ENCODE data around the gene IDUA. TPM values are rescaled to one million over a fixed set of nuclear protein-coding genes. Genes with fewer than 3 reads are reported as not detected.
A peak's percentile ranks its signal among the peaks of the same experiment; 100 is the strongest.
"Not testable (repeated sequence)": the region's sequence is repeated elsewhere in the genome, so short reads cannot be mapped to it uniquely, and the experiment has no call there.

Gene IDUA
- 4.8 and 9.5 TPM in 2 replicates for total RNA-seq

GRCh38 chr4:986879-987623 lies at the start of gene IDUA:
TSS of gene IDUA (plus strand) at chr4:987044. CDS start at chr4:987085, 41 bp downstream.
- DNase-seq (ENCODE audit: low read depth in 2 of 2): peak; percentile 77 to 86

GRCh38 chr4:939508-939907 lies 47.3 kb upstream of the IDUA start:
- not testable (repeated sequence) for DNase-seq (ENCODE audit: low read depth in 2 of 2)

- DNase-seq (ENCODE audit: low read depth in 2 of 2): no peak
Measured at GRCh38 chr4:945274-946102, 41.4 kb upstream of the IDUA start.

DNA sequence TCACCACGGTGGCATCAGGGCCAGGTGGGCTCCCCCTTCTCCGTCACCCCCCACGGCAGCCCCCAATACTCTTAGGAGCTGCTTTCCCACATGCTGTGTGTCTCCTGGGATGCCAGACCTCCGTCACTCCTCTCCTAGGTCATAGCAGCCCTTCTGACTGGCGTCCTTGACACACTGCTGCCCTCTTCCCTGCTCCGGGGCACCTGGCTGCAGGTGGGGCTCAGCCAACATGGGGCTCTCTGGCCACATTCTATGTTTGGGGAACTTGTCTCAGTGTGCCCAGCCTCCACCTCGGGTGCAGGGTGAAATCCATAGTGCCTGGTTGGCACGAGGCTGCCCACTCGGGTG lies 40.8 kb upstream of the IDUA start:
- no peak for DNase-seq (ENCODE audit: low read depth in 2 of 2)

DNA sequence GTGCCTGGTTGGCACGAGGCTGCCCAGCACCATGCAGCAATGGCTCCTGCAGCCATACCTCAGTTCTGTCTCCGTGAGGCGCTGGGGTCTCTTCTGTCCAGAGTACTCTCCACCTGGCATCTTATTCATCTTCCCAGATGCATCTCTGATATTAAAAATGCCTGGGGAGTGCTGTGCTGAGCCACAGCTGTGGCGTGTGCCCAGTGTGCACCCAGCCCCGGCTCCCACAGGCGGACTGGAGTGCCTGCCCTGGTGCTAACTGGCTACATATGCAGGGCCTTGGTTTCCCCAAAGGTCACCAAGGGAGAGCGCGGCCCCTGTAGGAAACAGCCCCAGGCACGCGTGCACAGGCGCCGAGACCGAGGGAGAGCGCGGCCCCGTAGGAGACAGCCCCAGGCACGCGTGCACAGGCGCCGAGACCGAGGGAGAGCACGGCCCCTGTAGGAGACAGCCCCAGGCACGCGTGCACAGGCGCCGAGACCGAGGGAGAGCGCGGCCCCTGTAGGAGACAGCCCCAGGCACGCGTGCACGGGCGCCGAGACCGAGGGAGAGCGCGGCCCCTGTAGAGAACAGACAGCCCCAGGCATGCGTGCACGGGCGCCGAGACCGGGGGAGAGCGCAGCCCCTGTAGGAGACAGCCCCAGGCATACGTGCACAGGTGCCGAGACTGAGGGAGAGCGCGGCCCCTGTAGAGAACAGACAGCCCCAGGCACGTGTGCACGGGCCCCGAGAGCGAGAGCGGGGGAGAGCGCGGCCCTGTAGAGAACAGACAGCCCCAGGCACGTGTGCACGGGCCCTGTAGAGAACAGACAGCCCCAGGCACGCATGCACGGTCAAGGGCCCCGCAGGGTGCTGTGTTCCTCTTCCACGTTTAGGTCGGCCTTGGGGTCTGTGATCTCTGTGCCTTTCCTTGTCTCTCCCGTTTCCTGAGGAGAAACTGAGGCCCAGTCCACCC lies 40.0 kb upstream of the IDUA start:
- DNase-seq (ENCODE audit: low read depth in 2 of 2): no peak

DNA sequence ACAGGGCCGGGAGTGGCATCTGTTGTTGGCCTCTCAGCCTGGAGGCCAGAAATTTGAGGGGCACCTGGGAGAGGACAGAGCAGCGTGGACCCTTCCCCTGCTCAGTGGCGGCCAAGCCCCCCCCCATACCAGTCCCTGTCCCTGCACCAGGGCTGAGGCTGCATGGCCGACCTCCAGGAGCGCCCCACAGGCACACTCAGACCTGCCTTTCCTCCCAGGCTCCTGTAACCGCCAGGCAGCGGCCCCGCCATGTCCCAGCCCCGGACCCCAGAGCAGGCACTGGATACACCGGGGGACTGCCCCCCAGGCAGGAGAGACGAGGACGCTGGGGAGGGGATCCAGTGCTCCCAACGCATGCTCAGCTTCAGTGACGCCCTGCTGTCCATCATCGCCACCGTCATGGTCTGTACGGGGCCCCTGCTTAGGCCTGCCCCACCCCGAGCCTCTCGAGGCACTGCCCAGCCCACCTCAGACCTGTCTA lies 39.3 kb upstream of the IDUA start:
- DNase-seq (ENCODE audit: low read depth in 2 of 2): no peak

DNA sequence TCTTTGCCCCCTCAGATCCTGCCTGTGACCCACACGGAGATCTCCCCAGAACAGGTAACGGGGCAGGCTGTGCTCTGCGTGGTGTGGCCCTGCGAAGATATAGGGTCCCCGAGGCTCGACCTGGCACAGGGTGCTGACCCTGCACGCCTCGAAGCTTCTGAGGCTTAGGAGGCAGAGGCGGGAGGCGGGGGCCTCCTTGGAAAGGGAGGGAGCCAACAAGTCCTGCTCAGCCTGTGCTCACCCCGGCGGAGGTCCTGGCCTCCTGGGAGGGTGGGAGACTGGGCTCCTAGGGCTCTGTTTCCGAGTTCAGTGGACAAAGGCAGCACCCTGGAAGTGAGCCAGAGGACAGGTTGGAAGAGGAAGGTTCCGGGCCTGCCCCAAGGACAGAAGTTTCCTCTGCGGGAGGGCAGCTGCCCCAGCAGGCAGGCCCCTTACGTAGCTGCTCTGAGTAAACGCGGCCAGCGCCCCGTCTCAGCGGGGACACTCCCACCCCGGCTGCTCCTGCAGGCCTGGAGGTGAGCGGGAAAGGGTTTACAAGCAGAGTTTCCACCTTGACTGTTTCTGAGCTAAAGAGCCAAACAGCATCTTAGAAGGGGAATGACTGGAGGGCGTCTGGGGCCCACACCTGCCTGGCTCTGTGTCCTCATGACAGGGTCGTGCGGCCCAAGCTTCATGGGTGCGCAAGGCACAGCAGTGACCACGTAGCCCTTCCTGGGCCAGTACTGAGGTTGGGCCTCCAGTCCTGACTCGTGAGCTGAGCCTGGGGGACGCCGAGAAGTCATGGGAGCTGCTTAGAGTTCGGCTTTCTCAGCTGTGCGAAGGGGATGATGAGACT lies 38.5 kb upstream of the IDUA start:
- DNase-seq (ENCODE audit: low read depth in 2 of 2): no peak

DNA sequence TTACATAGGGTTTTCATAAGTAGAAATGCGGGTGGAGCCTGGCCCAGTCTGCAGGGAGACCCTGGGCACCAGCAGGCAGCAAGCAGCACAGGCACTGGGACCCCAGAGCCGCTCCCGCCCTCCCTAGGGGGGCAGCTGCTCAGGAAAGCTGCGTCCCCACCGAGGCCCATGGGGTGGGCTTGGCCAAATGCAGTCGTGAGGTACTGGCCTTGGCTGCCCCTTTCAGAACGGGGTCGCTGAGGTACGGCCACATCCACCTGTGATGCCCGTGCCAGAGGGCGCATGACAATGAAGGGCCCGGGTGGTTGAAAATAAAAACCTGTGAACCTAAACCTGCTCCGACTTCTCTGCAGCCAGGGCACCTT lies 37.9 kb upstream of the IDUA start:
- no peak for DNase-seq (ENCODE audit: low read depth in 2 of 2)

- DNase-seq (ENCODE audit: low read depth in 2 of 2): no peak
Measured at GRCh38 chr4:949656-950055, 37.2 kb upstream of the IDUA start.

- DNase-seq (ENCODE audit: low read depth in 2 of 2): no peak
Measured at GRCh38 chr4:950136-951020, 36.5 kb upstream of the IDUA start.

DNA sequence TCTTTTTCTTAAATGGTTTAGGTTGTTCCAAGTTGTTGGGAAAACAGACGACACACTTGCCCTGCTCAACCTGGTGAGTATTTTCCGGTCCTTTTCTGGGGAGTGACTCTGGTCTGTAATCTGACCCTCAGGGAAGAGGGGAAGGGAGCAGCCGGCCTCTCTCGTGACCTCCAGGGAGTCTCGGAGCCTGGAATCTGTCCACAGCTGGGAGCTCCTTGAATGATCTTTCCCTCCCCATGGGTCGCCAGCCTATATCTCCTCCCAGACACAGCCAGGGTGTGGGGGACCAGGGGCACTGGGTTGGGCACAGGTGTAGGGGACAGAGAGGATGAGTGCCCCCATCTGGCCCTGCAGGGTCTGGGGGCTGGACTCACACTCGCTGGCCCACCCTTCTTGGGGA lies 35.7 kb upstream of the IDUA start:
- DNase-seq (ENCODE audit: low read depth in 2 of 2): no peak

DNA sequence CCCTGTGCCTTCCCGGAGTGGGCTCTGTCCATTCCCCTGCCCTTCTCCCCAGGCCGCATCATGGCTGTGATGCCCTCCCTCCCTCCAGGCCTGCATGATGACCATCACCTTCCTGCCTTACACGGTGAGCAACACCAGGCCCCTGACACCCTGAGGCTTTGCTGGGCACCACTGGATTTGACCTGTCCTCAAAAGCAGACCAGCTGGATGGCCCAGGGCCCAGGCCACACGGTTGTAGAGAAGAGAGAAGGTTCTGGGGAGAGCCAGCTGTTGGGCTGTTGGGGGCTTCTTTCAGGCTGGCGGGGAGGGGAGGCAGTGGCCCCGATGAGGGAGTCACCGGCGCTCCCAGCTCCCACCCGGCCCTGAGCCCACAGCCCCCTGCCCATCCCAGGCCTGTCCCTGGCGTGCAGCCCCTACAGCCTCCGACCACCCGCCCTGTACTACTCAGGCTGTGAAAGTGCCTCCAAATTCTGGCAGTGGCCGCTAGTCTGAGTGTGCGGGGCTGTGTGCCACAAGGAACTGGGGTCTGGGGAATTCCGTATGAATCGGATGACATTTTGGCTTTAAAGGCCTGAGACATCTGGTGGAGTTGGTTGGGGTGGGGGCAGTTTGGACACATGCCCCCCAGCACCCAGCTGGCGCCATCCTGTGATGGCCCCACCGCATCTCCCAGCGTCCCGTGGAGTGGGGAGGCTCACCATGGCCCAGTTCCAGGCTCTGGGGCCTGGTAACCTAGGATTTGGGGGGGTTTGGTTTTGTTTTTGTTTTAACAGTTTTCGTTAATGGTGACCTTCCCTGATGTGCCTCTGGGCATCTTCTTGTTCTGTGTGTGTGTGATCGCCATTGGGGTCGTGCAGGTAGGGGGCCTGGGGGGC lies 35.0 kb upstream of the IDUA start:
- DNase-seq (ENCODE audit: low read depth in 2 of 2): no peak

GRCh38 chr4:952881-953573 lies 33.8 kb upstream of the IDUA start:
- no peak for DNase-seq (ENCODE audit: low read depth in 2 of 2)

GRCh38 chr4:953574-953915 lies 33.3 kb upstream of the IDUA start:
- DNase-seq (ENCODE audit: low read depth in 2 of 2): no peak

GRCh38 chr4:954211-955020 lies 32.4 kb upstream of the IDUA start:
- no peak for DNase-seq (ENCODE audit: low read depth in 2 of 2)

GRCh38 chr4:955161-955921 lies 31.5 kb upstream of the IDUA start:
- DNase-seq (ENCODE audit: low read depth in 2 of 2): no peak

GRCh38 chr4:955931-956381 lies 30.9 kb upstream of the IDUA start:
- DNase-seq (ENCODE audit: low read depth in 2 of 2): no peak

Data from lung microvascular endothelial cell (primary cell).